GM19397 (cell line): ENCODE data around the gene FFAR2.
"Not testable (repeated sequence)": the region's sequence is repeated elsewhere in the genome, so short reads cannot be mapped to it uniquely, and the experiment has no call there.

Source experiments
- ATAC-seq: cut with Tn5 transposase; IDR thresholded peaks from one replicate; pipeline ENCODE4 v1.9.1; 2021; ENCODE audit warnings: mild to moderate bottlenecking, moderate library complexity; ENCODE audit not compliant: unreplicated experiment

Gene FFAR2

DNA sequence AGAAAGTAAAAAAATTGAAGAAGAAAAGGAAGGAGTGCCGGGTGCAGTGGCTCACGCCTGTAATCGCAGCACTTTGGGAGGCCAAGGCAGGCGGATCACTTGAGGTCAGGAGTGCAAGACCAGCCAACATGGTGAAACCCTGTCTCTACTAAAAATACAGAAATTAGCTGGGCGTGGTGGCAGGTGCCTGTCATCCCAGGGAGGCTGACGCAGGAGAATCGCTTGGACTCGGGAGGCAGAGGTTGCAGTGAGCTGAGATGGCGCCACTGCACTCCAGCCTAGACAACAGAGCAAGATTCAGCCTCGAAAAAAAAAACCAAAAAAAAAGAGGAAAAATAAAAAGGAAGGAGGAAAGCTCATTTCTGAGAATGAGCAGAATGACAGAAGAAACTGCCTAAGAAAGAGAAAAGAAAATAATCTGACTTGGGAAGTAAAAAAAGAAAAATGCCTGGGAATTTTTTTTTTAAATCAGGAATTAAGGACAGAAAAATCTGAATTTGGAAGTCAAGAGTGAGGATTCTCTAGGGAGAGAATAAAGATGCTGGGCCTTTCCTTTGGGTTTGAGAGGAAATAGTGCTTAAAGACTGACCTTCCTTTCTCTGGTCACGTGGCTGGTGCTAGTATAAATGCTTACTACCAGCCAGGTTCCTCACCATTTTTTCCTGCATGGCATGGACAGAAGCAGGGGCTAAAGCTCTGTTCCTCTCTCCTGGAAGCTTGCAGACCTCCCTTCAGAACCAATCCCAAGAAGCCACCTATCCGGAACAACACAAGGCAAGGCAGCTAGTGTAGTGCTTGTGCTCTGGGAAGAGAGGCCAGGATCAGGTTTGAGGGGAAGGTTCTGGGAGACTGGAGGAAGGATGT is at the start of gene FFAR2:
Gene FFAR2, plus strand, starts transcription at position 652 of the 864 bp plus-strand sequence. CDS start 1,458 bp downstream, outside the sequence.
- no peak for ATAC-seq

DNA sequence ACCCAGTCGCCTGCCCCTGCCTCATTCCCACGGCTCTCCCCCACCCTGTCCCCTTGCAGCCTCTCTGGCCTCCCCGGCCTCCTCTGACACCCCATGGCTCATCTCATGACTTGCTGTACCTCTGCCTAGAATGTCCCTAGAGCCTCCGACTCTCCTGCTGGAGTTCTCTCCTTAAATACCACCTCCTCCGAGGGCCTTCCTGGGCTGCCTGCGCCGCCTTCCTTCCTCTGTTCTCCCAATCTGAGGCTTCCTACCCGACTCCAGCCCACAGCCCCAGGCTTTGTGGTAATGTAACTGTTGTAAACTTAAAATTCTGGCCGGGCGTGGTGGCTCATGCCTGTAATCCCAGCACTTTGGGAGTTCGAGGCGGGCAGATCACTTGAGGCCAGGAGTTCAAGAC is 49.5 kb upstream of the FFAR2 start:
- no peak for ATAC-seq

DNA sequence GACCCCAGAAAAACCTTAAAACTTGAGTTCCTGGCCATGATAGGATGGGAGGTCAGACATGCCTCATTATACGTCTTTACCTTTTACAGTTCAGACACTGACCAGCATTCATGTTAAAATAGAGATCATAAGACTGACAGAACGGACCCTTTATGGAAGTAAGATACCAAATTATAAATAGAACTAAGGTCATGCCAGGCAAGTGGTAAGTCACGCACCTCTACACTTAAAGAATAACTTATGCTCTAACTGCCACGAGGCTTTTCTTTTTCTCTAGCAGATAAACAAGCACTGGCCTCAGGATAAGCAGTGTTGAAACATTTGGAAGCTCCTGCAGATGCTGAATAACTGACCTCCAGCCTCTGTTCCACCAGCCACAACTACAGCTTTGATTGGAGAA is 48.8 kb upstream of the FFAR2 start:
- no peak for ATAC-seq

DNA sequence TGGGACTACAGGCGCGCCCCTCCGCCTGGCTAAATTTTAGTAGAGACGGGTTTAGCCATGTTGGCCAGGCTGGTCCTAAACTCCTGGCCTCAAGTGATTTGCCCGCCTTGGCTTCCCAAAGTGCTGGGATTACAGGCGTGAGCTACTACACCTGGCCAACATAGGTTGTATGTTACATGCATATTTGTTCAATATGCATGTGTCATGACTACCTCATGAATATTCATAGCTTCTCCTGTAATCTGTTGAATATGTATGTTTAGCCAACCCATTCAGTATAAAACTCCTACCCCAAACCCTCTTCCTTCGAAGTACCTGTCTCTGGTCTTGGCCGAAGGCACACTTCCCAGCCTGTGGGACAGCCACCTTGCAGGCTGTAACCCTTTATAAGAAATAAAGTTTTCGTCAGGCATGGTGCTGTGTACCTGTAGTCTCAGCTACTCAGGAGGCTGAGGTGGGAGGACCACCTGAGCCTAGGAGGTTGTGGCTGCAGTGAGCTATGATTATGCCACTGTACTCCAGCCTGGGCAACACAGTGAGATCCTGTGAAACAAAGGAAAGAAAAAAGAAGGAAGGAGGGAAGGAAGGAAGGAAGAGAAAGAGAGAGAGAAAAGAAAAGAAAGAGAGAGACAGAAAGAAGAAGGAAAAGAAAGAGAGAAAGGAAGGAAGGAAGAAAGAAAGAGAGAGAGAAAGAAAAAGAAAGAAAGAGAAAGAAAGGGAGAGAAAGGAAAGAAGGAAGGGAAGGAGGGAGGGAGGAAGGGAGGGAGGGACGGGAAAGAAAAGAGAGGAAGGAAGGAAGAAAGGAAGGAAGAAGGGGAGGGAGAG is 47.9 kb upstream of the FFAR2 start:
- no peak for ATAC-seq

DNA sequence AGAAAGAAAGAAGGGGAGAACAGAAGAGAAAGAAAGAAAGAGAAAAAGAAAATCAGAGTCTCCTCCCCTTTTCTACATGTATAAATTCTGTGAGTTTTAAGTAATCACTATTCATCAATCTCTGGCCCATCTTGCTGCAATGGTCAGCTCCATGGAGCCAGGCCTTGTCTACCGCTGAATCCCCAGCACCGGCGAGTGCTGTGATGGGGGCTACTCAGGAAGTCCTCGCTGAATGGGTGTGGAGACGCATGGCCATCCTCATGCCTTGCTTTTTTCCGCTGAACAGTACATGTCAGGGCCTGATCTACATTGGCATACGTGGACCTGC is 47.3 kb upstream of the FFAR2 start:
- no peak for ATAC-seq

DNA sequence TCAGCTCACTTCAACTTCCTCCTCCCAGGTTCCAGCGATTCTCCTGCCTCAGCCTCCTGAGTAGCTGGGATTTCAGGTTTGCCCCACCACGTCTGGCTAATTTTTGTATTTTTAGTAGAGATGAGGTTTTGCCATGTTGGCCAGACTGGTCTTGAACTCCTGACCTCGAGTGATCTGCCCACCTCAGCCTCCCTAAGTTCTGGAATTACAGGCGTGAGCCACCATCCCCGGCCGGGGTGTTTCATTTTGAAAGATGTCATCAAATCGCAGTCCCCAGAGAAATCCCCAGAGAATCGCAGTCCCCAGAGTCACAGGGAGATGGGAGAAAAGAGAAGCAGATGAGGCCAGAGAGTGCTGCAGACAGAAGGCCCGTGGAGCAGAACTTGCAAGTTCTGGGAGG is 46.6 kb upstream of the FFAR2 start:
- ATAC-seq, result not testable (repeated sequence)

DNA sequence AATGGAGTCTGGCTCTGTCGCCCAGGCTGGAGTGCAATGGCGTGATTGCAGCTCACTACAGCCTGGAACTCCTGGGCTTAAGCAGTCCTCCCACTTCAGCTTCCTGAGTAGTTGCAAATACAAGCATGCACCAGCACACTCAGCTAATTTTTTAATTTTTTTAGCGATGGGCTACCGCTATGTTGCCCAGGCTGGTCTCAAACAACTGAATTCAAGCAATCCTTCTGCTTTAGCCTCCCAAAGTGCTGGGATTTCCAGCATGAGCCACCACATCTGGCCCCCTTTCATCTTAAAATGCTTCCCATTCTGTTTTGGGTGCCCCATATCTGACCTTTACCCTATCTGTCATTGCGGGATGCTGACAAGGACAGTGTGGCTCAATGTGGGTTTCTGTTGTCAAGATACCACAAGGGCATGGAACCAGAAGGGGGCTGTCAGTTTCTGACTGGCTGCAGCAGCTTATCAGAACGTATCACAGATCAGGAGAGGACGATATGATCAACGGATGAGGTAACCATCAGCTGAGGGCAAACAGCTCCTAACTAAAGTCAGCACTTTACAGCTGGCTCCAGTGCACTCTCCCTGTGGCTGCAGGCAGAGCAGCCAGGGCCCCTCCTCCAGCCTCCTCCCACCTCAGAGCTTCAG is 44.8 kb upstream of the FFAR2 start:
- no peak for ATAC-seq

DNA sequence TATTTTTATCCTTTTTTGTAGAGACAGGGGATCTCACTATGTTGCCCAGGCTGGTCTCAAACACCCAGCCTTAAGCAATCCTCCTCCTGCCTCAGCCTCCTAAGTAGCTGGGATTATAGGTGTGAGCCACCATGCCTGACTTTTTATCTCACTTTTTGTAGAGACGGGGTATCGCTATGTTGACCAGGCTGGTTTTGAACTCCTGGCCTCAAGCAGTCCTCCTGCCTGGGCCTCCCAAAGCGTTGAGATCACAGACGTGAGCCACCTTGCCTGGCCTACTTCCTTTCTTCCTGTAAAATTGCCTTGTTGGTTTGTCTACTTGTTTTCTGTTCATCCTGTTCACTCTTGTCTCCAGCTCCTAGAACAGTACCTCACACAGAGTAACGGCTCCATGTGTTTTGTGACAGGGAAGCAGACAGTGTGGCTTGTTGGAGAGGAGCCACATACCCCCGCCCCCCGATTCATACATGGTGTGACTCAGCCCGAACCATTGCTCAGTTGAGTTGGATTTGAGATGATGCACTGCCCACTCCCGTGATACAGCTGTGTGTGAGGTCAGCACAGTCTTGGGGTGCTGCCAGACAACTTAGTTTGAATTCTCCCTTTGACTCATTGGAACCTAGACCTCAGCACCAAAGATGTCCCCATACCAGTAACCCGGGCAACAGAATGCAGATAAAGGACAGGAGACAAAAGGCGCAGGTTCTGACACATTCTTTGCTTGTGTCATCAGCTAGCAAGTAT is 43.0 kb upstream of the FFAR2 start:
- no peak for ATAC-seq

DNA sequence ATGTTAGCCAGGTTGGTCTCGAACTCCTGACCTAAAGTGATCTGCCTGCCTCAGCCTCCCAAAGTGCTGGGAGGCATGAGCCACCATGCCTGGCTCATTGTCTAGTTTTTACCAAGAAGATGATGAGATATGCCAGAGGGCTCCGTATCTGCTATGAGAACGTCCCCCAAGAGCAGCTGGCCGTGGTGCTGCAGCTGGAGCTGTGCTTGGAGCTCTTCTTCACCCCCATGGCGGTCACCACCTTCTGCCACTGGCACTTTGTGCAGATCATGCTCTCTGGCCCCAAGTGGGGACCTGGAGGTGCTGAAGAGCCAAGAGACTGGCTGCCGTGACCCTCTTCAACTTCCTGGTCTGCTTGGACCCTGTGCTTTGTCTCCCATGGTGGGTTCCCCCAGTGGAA is 40.4 kb upstream of the FFAR2 start:
- no peak for ATAC-seq

DNA sequence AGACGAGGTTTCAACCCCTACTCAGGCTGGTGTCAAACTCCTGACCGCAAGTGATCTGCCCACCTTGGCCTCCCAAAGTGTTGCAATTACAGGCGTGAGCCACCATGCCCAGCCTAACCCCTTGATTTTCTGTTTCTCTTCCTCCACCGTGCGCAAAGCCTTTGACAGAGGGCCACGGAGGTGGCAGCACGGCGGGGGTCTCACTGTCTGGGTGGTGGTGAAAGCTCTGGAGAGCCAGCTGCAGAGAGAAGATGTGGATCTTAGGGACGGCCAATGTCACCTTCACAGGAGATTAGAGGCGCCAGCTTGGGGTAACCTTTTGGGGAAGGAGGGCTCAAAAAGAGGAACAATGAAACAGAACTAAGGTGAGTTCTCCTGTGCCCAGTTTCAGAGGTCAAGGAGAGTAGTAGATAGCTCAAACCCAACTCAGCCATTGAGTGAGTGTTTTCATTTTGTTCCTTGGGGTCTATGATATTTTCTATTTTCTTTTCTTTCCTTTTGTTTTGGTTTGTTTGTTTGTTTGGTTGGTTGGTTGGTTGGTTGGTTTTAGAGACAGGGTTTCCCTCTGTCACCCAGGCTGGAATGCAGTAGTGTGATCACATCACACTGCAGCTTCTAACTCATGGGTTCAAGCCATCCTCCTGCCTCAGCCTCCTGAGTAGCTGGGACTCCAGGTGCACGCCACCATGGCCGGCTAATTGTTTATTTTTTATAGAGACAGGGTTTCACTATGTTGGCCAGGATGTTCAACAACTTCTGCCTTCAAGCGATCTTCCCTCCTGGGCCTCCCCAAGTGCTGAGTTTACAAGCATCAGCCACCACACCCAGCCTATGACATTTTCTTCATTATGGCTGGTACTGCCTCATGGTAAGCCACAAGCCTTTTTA is 39.5 kb upstream of the FFAR2 start:
- ATAC-seq, result peak; percentile 62

DNA sequence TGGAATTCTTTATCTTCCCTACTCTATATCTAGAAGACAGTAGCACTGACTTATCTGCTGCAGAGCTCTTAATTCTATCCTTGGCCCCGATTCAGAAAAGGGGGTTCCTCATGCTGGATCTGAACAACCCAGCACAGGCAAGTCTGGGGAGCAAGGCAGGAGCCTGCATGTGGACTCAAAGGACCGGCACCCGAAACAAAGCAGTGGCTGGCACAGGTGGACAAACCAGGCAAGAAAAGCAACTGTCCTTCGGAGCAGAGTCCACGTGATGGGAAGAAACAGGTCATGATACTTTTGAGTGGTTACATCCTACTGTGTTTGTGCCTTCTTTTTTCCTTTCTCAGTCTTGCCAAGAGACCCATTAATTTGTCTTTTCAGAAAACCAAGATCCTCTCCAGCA is 38.9 kb upstream of the FFAR2 start:
- ATAC-seq, result no peak

DNA sequence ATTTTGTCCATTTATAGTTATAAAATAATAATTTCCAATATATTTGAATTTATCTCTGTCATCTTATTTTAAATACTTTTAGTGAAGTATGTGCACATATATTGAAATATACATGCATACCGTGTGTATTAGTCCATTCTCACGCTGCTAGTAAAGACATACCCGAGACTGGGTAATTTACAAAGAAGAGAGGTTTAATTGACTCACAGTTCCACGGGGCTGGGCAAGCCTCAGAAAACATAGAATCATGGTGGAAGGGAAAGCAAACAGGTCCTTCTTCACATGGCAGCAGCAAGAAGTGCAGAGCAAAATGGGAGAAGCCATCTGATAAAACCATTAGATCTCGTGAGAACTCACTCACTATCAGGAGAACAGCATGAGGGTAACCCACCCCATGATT is 37.6 kb upstream of the FFAR2 start:
- no peak for ATAC-seq

DNA sequence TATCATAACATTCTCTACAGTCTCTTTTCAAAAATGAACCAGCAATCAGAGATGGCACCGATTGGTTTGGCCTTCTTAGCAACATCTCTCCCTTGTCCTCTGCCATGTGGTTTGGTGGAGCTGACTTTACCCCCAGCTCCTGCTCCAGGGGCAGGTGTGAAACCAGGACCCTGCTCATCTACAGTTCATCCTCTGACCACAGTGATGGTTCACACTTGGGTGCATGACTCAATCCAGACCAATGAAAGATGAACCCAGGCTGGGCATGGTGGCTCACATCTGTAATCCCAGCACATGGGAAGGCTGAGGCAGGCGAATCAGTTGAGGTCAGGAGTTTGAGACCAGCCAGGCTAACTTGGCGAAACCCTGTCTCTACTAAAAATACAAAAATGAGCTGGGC is 33.6 kb upstream of the FFAR2 start:
- no peak for ATAC-seq

DNA sequence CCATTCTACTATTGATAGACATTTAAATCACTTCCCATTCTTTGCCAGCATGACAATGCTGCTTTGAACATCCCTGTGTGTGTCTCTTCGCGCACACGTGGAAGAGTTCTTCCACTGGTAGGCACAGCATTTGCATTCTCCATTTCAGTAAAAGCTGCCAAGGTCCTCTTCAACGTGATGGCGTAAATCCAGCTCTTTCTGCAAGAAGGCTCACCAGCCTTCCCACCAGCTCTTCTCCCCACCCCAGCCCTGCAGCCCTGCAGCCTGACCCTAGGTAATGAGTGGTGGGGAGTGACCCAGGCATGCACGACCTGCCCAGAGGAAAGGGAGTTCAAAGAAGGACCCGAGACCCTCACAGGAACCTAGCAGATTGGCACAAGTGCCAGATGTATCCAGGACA is 31.7 kb upstream of the FFAR2 start:
- ATAC-seq, result no peak

DNA sequence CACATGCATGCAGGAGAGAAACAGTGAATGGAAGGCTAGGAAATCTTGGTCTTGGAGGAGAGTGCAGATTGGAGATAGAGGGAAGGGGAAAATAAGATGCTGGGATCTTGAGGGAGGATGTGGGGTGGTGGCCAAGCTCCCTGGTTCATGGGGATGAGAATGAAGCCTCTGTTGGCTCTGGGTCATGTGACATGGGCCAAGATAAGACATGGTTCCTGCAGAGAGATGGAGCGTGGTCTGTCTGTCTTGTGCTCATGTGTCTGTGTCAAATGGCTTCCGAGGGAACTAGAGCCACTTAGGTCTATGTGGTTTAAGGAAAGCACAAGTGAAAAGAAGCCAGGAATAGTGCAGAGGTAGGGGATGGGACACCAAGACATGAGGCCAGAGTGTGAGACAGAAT is 30.8 kb upstream of the FFAR2 start:
- no peak for ATAC-seq

DNA sequence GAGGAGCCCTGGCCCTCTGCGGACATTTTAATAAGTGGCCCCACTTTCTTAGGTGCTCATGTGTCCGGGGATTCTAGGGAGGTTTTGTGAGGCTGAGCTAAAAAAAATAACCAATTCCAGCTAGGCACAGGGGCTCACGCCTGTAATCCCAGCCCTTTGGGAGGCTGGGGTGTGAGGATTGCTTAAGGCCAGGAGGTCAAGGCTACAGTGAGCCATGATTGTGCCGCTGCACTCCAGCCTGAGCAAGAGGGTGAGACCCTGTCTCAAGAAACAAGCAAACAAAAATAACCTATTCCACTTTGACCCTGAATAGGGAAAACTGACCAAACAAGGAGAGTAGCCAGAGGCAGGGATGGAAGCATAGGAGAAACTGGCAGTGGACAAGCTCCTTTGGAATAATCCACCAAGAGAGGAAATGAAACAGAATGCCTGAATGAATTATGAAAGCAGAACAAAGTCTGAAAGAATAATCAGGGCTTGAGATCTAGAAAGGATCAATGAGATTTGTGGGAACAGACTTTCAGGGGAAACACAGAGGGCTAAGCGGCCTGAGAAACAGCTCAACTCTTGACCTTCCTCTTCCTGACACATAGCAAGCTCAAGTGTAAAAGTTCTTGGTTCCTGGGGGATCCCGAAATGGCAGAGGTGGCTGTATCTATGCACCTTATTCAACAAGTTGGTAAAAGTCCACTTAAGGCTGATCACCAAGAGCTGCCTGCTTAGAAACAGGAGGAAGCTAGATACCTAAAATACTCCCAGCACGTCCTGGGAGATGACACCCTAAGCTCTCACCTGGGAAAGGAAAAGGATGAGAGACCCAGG is 30.1 kb upstream of the FFAR2 start:
- ATAC-seq, result no peak

DNA sequence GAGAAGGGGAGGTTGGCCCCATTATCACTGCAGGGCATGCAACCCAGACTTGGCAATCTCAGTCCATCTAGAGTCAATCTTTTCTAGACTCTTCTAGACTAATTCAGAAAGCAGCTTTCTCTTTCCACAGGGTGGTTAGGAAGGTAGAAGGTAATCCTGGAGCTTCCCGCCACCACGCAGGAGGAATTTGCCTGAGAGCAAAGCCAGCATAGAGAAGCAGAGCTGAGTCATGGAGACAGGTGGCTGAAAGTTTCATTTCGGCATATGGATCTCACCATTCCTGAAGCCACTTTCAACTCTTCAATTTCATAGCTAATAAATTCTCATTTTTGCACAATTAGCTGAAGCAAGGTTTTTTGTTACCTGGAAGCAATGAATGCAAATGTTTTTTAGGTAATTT is 29.0 kb upstream of the FFAR2 start:
- ATAC-seq, result no peak

DNA sequence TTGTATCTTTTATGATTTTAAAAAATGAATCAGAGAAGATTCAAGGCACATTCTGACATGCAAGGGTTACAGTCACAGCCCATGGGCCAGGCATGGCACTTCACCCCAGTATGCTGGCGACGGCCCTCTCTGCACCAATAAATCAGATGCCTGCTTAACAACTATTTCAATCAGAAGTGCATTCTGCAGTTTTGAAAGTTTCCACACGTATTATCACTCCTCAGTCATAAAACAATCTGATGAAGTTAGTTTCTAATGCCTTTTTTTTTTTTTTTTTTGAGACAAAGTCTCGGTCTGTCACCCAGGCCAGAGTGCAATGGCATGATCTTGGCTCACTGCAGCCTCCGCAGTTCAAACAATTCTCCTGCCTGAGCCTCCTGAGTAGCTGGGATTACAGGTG is 28.3 kb upstream of the FFAR2 start:
- no peak for ATAC-seq

DNA sequence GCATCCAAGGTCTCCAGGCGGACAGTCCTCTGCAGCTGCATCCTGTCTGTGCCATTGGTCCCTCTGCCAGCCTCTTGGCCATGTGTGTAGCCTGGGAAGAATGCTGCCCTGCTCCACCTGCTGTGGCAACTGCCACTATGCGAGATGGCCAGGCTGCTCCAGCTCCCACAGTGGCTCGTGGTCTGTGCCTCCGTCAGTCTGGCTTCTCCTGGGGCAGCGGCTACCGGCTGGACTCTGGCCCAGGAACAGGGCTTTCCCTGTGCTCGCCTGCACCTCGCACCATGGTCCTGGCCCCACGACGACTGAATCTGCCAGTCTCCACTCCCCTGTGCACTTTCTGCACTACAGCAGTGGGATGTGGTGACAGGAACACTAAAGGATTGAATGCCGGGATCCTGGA is 26.7 kb upstream of the FFAR2 start:
- no peak for ATAC-seq
